HFF-Myc (cell line): ENCODE data around the gene ZNF677.
"Not testable (repeated sequence)": the region's sequence is repeated elsewhere in the genome, so short reads cannot be mapped to it uniquely, and the experiment has no call there.

Source experiments
- DNase-seq: peaks from one replicate; pipeline ENCODE4 v3.0.0-alpha.2; 2011; ENCODE audit warnings: low read depth; ENCODE audit errors: extremely low read depth
- H3K4me3 ChIP-seq: replicated peaks from 2 replicates; pipeline ENCODE4 v1.5.1; 2011; ENCODE audit warnings: low read depth, mild to moderate bottlenecking, control low read depth, low read length
- TF ChIP-seq, protein P1 (sequence below): IDR thresholded peaks from 2 replicates; pipeline ENCODE4 v1.5.1; 2012; ENCODE audit warnings: mild to moderate bottlenecking, low read depth, low read length, control low read depth; ENCODE audit errors: missing control alignments

ZNF677 gene

DNA sequence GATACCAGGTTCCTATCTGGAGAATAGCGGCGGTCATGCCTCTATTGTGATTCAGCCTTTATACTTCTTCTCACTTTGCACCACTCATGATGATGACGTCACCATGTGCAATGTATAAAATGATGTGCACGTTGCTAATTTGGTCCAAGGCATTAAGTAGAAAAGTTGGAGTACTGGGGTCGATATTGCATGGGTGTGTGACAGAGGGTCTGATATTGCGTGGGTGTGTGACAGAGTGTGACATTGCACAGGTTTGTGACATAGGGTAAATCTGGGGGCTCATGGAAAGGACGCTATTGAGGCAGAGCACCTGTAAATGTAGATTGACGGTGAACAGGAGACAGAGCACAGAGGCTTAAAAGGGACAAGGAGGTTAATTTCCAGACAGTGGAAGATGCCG is 17.4 kb upstream of the ZNF677 start:
- H3K4me3 ChIP-seq = no peak overlapping the region
- TF ChIP-seq, protein P1, sequence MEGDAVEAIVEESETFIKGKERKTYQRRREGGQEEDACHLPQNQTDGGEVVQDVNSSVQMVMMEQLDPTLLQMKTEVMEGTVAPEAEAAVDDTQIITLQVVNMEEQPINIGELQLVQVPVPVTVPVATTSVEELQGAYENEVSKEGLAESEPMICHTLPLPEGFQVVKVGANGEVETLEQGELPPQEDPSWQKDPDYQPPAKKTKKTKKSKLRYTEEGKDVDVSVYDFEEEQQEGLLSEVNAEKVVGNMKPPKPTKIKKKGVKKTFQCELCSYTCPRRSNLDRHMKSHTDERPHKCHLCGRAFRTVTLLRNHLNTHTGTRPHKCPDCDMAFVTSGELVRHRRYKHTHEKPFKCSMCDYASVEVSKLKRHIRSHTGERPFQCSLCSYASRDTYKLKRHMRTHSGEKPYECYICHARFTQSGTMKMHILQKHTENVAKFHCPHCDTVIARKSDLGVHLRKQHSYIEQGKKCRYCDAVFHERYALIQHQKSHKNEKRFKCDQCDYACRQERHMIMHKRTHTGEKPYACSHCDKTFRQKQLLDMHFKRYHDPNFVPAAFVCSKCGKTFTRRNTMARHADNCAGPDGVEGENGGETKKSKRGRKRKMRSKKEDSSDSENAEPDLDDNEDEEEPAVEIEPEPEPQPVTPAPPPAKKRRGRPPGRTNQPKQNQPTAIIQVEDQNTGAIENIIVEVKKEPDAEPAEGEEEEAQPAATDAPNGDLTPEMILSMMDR = no peak
- no peak for DNase-seq

GRCh38 chr19:53269861-53270260 is 15.2 kb upstream of the ZNF677 start:
- not testable (repeated sequence) for H3K4me3 ChIP-seq, DNase-seq

DNA sequence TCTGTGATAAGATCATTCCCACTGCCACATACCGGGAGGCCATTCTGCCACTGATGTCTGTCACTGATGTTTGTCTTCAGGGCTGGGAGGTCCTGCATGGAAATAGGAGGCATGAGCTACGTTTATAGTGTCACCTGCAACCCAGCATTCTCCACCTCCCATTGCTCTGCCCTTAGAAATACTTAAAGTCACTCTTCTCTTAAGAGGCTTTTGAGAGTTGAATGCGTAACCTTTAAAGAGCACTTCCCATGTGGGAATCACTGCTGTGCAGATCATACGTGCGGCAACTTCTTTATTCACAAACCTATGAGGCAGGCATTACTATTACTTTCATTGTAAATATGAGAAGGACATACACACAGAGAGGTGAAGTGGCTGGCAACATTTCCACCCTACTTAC is 12.9 kb upstream of the ZNF677 start, which contains the start of gene VN1R4:
Gene VN1R4, minus strand, starts transcription at position 101 of the 400 bp plus-strand sequence. Its CDS starts 58 bp downstream, at position 43.
- not testable (repeated sequence) for DNase-seq, H3K4me3 ChIP-seq

- DNase-seq, H3K4me3 ChIP-seq: not testable (repeated sequence)
Measured at GRCh38 chr19:53257715-53258342, 3.2 kb upstream of the ZNF677 start, which contains the start of gene VN1R2. TSS of gene VN1R2 (plus strand) at chr19:53258292. CDS start at chr19:53258376, 84 bp downstream.

DNA sequence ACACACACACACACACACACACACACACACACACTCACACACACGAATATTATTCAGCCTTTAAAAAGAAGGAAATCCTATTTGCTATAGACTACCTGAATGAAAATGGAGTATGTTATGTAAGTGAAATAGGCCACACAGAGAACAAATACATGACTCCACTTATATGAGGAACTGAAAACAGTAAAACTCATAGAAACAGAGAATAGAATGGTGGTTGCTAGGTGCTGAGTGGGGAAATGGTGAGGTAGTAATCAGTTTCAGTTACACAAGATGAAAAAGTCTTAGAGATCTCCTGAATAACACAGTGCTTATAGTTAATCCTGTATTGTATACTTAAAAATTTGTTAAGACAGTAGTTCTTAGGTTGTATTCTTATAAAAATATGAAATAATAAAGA is 8.2 kb downstream of the ZNF677 start:
- no peak overlapping the region for H3K4me3 ChIP-seq
- DNase-seq = no peak
- TF ChIP-seq, protein P1 = no peak

DNA sequence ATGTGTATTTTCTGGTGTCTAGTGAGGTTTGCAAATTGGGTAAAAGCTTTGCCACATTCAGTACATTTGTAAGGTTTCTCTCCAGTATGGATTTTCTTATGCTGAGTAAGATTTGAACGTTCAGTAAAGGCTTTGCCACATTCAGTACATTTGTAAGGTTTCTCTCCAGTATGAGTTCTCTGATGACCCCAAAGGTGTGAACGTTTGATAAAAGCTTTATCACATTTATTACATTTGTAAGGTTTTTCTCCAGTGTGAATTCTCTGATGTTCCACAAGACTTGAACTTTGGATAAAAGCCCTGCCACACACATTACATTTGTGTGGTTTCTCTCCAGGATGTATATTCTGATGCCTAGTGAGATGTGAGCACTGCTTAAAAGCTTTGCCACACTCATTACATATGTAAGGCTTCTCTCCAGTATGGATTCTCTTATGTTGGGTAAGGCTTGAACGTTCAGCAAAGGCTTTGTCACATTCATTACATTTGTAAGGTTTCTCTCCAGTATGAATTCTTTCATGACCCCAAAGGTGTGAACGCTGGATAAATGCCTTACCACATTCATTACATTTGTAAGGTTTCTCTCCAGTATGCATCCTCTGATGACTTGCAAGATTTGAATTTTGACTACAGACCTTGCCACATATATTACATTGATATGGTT is 17.4 kb downstream of the ZNF677 start:
- no peak for DNase-seq
- TF ChIP-seq, protein P1 = no peak
- H3K4me3 ChIP-seq = no peak overlapping the region

DNA sequence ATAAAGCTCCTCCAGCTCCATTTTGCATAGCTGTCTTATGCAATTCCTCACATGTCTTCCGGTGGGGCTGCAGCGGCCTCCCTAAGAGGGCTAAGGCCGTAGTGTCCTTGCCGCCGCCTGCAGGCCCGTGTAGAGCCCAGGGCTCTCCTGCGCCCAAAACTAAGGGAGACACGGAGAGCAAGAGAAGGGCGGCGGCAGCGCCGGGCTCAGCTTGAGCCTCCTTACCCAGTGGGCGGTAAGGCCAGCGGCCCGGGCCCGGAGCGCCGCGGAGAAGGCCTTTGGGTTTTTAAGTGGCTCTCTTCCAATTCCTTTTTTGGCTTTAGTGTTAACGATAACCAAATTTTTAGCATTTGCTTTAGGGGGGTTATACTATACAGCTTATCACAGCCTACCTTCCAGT is 30.1 kb downstream of the ZNF677 start:
- no peak overlapping the region for H3K4me3 ChIP-seq
- TF ChIP-seq, protein P1 = no peak
- DNase-seq = no peak

DNA sequence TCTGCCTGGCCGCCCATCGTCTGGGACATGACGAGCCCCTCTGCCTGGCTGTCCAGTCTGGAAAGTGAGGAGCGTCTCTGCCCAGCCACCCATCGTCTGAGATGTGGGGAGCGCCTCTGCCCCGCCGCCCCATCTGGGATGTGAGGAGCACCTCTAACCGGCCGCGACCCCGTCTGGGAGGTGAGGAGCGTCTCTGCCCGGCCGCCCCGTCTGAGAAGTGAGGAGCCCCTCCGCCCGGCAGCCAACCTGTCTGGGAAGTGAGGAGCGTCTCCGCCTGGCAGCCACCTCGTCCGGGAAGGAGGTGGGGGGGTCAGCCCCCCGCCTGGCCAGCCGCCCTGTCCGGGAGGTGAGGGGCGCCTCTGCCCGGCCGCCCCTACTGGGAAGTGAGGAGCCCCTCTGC is 32.0 kb downstream of the ZNF677 start:
- not testable (repeated sequence) for DNase-seq, H3K4me3 ChIP-seq

DNA sequence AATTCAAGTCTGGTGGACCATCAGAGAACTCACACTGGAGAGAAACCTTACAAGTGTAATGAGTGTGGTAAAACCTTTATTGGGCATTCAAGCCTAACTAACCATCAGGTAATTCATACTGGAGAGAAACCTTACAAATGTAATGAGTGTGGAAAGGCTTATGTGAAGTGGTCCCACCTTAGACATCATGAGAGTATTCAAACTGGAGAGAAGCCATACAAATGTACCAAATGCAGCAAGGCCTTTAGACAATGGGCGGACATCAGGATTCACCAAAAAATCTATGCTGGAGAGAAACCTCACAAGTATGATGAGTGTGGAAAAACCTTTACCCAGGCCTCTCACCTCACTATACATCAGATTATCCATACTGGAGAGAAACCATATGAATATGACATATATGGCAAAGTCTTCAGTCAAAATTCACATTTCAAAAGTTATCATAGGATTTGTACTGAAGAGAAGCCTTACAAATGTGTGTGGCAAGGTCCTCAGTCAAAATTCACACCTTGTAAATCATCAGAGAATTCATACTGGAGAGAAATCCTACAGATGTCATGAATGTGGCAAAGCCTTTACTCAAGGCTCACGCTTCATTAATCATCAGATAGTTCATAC is 41.9 kb downstream of the ZNF677 start:
- DNase-seq = no peak
- TF ChIP-seq, protein P1 = no peak
- H3K4me3 ChIP-seq = no peak overlapping the region

DNA sequence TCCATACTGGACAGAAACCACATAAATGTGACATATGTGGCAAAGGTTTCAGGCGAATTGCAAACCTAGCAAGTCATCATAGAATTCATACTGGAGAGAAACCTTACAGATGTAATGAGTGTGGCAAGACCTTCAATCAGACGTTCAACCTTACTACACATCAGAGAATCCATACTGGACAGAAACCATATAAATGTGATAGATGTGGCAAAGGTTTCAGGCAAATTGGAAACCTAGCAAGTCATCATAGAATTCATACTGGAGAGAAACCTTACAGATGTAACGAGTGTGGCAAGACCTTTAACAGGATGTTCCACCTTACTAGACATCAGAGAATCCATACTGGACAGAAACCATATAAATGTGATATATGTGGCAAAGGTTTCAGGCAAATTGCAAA is 43.1 kb downstream of the ZNF677 start:
- H3K4me3 ChIP-seq, DNase-seq: not testable (repeated sequence)
